HAP-1 (cell line): ENCODE results near the gene EPN1.
"Not testable (repeated sequence)": the region's sequence is repeated elsewhere in the genome, so short reads cannot be mapped to it uniquely, and the experiment has no call there.

Experiments
- DNase-seq, 2 experiments: peaks; one replicate each; pipeline ENCODE4 v3.0.0-alpha.2; 2016 to 2020; ENCODE audit warnings: low spot score in 2 of 2
- H3K27me3 ChIP-seq: fragments of 250-450 bp; sonication (Bioruptor Pico); 2 replicates; pipeline ENCODE4 v1.5.1; 2020; ENCODE audit warnings: low read depth, mild to moderate bottlenecking, moderate library complexity
- H3K36me3 ChIP-seq: fragments of 250-450 bp; sonication (Bioruptor Pico); replicated peaks from 2 replicates; pipeline ENCODE4 v1.5.1; 2020; ENCODE audit warnings: mild to moderate bottlenecking
- H3K4me1 ChIP-seq: fragments of 250-450 bp; sonication (Bioruptor Pico); 2 replicates; pipeline ENCODE4 v1.5.1; 2020; ENCODE audit warnings: mild to moderate bottlenecking
- H3K4me3 ChIP-seq: fragments of 250-450 bp; sonication (Bioruptor Pico); 2 replicates; pipeline ENCODE4 v1.5.1; 2020; ENCODE audit warnings: mild to moderate bottlenecking, moderate library complexity
- H3K9me3 ChIP-seq: fragments of 250-450 bp; sonication (Bioruptor Pico); 2 replicates; pipeline ENCODE4 v1.5.1; 2020; ENCODE audit warnings: mild to moderate bottlenecking, moderate library complexity
- in situ Hi-C: fragments of 300-500 bp; cut with MboI; formaldehyde crosslinking; loops from 3 replicates; pipeline ENCODE4 v1.14.3; 2020; ENCODE audit warnings: low sequenced_read_pairs, inconsistent platforms, mixed read lengths

EPN1 gene

DNA sequence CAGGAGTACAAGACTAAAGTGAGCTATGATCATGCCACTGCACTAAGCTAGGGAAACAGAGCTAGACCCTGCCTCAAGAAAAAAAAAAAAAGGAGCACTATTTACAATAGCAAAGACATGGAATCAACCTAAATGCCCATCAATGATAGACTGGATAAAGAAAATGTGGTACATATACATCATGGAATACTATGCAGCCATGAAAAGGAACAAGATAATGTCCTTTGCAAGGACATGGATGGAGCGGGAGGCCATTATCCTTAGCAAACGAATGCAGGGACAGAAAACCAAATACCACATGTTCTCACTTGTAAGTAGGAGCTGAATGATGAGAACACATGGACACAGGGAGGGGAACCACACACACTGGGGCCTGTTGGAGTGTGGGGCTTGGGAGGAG is 55.4 kb downstream of the EPN1 start:
- H3K9me3 ChIP-seq, H3K4me3 ChIP-seq, H3K36me3 ChIP-seq, H3K27me3 ChIP-seq, in situ Hi-C loops, DNase-seq, H3K4me1 ChIP-seq: not testable (repeated sequence)

DNA sequence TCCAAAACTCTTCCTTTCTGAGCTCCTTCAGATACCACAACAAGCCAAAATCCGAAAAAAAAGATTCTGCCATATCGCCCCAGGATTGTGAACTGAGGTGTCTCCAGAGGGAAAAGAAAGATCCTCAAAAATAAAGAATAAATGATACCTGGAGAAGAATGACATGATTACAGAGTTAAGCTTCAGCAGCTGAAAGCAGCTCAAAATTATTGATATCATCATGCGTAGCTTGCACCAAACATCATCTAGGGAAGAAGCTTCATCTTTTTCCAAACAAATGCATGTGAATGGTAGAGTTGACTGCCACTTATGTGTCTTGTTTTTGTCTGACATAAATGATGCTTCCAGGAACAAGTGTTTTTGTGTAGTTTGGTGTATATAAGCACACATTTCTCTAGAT is 63.3 kb downstream of the EPN1 start, which contains the start of gene NLRP9:
Gene NLRP9, minus strand, starts transcription at position 101 of the 400 bp plus-strand sequence. Its CDS starts 28 bp downstream, at position 73.
- DNase-seq: no peak
- Histone ChIP-seq H3K27me3 (no peaks in the 10 kb centered on the region), H3K4me1 (no peaks in the 10 kb centered on the region), H3K9me3 (no peaks in the 10 kb centered on the region), H3K4me3 (no peak within 1 kb of the TSS), H3K36me3 (no peaks in the 10 kb centered on the region)
- in situ Hi-C loops: no loop called here

DNA sequence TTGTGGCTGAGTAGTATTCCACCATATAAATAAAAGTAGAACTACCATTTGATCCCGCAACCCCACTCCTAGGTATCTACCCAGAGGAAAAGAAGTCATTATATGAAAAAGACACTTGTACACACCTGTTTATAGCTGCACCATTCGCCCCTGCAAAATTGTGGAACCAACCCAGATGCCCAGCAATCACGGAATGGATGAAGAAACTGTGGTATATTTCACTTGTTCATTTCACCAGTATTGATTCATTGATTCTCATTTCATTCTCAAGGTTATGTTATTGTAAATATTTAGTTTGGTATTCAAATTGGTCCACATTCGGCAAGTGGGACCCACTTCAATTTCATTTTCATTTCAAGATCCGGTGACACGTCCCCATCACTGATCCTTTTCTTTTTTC is 75.7 kb downstream of the EPN1 start:
- Histone ChIP-seq H3K4me3 (no peak overlapping the region), H3K36me3 (no peaks in the 10 kb centered on the region), H3K27me3 (0 out of 2 replicates have a peak, but pooled peaks cover 3% of the 10 kb centered on the region), H3K9me3 (no peaks in the 10 kb centered on the region), H3K4me1 (no peaks in the 10 kb centered on the region)
- no peak for DNase-seq
- in situ Hi-C loops: no loop called here

DNA sequence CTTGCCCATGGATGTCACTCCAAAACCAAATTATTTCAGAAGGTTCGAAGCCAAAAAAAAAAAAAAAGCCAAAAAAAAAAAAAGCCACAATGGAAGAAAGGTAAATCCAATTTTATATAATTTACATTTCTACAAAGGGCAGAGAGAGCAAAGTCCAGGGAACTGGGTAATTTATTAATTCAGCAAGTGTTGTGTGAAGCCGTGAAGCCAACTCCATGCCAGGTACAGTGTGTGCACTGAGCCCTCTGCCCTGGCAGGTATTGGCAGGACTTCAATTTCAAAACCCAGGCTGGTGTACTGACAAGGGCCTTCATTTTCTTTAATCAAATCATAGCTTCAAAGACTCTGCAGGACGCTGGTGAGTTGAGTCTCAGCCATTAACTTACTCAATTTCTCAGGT is 78.4 kb downstream of the EPN1 start:
- Histone ChIP-seq H3K27me3 (0 out of 2 replicates have a peak, but pooled peaks cover 3% of the 10 kb centered on the region), H3K4me3 (no peak overlapping the region), H3K4me1 (no peaks in the 10 kb centered on the region), H3K36me3 (no peaks in the 10 kb centered on the region), H3K9me3 (no peaks in the 10 kb centered on the region)
- in situ Hi-C loops: no loop called here
- DNase-seq: no peak

DNA sequence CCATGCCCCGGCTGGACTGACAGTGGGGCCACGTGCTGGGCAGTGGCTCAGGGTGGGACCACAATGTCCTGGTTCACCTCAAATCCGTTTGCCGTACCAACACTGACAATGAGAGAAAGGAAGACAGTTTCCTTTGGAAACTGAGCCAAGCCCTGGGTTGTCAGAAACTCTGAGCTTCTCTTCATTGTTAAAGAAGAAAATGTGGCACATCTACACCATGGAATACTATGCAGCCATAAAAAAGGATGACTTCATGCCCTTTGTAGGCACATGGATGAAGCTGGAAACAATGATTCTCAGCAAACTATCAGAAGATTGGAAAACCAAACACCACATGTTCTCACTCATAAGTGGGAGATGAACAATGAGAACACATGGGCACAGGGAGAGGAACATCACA is 81.8 kb downstream of the EPN1 start:
- in situ Hi-C loops, DNase-seq, H3K4me3 ChIP-seq, H3K9me3 ChIP-seq, H3K27me3 ChIP-seq, H3K36me3 ChIP-seq, H3K4me1 ChIP-seq: not testable (repeated sequence)

DNA sequence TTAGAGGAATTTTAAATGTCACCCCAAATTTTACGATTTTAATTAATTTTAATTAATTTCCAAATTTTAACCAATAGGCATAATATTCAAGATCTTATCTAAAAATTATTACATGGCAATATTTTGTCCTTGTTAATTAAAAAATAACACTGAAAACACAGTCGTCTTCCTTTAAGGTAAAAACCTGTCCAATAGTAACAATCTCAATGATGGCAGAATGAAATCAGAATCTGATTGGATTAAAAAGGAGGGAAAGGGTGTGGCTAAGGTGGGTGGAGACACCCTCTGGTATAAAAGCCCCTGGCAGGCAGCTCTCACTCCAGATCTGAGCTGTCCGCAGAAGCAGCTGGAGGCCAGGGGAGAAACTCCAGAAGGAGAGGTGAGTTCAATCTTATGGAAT is 83.8 kb downstream of the EPN1 start, which contains the start of gene RFPL4A:
Gene RFPL4A, plus strand, starts transcription at position 301 of the 400 bp plus-strand sequence. CDS start 2,704 bp downstream, outside the sequence.
- H3K27me3 ChIP-seq, H3K36me3 ChIP-seq, H3K9me3 ChIP-seq, H3K4me1 ChIP-seq, H3K4me3 ChIP-seq, DNase-seq, in situ Hi-C loops: not testable (repeated sequence)
